ENCODE data around the gene SLC39A6. TPM values are rescaled to one million over a fixed set of nuclear protein-coding genes. Genes with fewer than 3 reads are reported as not detected.

The SLC39A6 gene
- polyA plus RNA-seq, 1 of the 3 experiments (the other 2 are of a cell fraction) = 67.4 TPM

- Histone ChIP-seq H3K4me1 (ENCODE audit: control insufficient read depth in 1 of 2, insufficient read depth in 2 of 2, low read depth in 1 of 2, low read length in 1 of 2) (peaks cover 4 to 38% of the 10 kb centered on the region in 2 experiments; a peak in 2 of 4 replicates), H3K4me3 (ENCODE audit: low read depth in 2 of 2, low read length in 1 of 2) (peak overlapping the region; percentile 95 to 100), H3K79me2 (ENCODE audit: insufficient read depth) (peaks cover 91% of the 10 kb centered on the region), H3K9me3 (no peaks in the 10 kb centered on the region), H3K27ac (ENCODE audit: low read depth in 2 of 2, low read length in 1 of 2) (no peak overlapping the region), H2AFZ (ENCODE audit: low read depth) (no peak overlapping the region), H3F3A (replicated peaks; ENCODE audit: insufficient read depth) (no peaks in the 10 kb centered on the region), H3K36me3 (replicated peaks in 1 of 2; ENCODE audit: control insufficient read depth in 1 of 2, insufficient read depth in 2 of 2, low read length in 1 of 2) (peaks cover 17 to 31% of the 10 kb centered on the region in 2 experiments), H3K9me2 (no peaks in the 10 kb centered on the region), H3K9ac (peak overlapping the region; percentile 100), H3K4me2 (peak overlapping the region; percentile 100), H3K27me3 (ENCODE audit: insufficient read depth) (no peaks in the 10 kb centered on the region), H4K20me1 (ENCODE audit: insufficient read depth) (peaks cover 48% of the 10 kb centered on the region)
- CTCF ChIA-PET = interaction anchor here (0.5 to 1.4 kb wide), 4 partner anchors 9 to 442 kb away, joined by 3 to 7 read pairs (median 3); no protein-coding TSS in a partner anchor
- DNase-seq = peak; percentile 9
- 73% methylated on average over 26 of the region's 26 CpGs for WGBS (ENCODE audit: low lambda C conversion rate)
- POLR2A ChIA-PET = interaction anchor here (1.8 kb wide), 1 partner anchor 113 kb away, joined by 3 read pairs; no protein-coding TSS in a partner anchor
- TF ChIP-seq MXI1 (IDR thresholded peaks at IDR 0.05; ENCODE audit: low read depth, low read length) = no peak
- TF ChIP-seq USF2 (IDR thresholded peaks at IDR 0.05; ENCODE audit: borderline replicate concordance, low read depth, low read length) = no peak
- no peak for TF ChIP-seq TAF1 (IDR thresholded peaks at IDR 0.05; ENCODE audit: borderline replicate concordance, low read depth, low read length)
- TF ChIP-seq ELF1 (IDR thresholded peaks at IDR 0.05) = no peak
- TF ChIP-seq USF1 (IDR thresholded peaks at IDR 0.05; ENCODE audit: borderline replicate concordance, low read depth) = no peak
- no peak for TF ChIP-seq NFIC (IDR thresholded peaks at IDR 0.05; ENCODE audit: borderline replicate concordance)
- no peak for TF ChIP-seq TCF12 (IDR thresholded peaks at IDR 0.05)
- TF ChIP-seq SIN3A (IDR thresholded peaks at IDR 0.05; ENCODE audit: borderline replicate concordance, low read depth, low read length) = no peak
- no peak for TF ChIP-seq MEF2A (IDR thresholded peaks at IDR 0.05; ENCODE audit: borderline replicate concordance, low read depth)
- no peak for TF ChIP-seq CHD2 (IDR thresholded peaks at IDR 0.05; ENCODE audit: low read length, partially characterized antibody)
- no peak for TF ChIP-seq JUND (IDR thresholded peaks at IDR 0.05)
- TF ChIP-seq POLR2AphosphoS5 (IDR thresholded peaks at IDR 0.05; ENCODE audit: low read depth, low read length) = no peak
- TF ChIP-seq MAX (IDR thresholded peaks at IDR 0.05; ENCODE audit: low read depth) = no peak
- no peak for TF ChIP-seq EP300 (IDR thresholded peaks at IDR 0.05; ENCODE audit: borderline replicate concordance in 1 of 2, low read depth in 1 of 2, low read length in 1 of 2)
- no peak for TF ChIP-seq RXRA (IDR thresholded peaks at IDR 0.05; ENCODE audit: borderline replicate concordance, low read depth)
- TF ChIP-seq PBX3 (IDR thresholded peaks at IDR 0.05) = no peak
- no peak for TF ChIP-seq REST (IDR thresholded peaks at IDR 0.05; ENCODE audit: low read depth, low read length)
- no peak for TF ChIP-seq YY1 (IDR thresholded peaks at IDR 0.05; ENCODE audit: low read depth)
- no peak for TF ChIP-seq ZBTB33 (IDR thresholded peaks at IDR 0.05; ENCODE audit: borderline replicate concordance, low read depth)
These were observed 1.9 kb upstream of the SLC39A6 start for GRCh38 chr18:36130883-36131653.

All from SK-N-SH (cell line).